CD8-positive, alpha-beta memory T cell (primary cell): Measurements from ENCODE around the gene ADGRL2. TPM values are rescaled to one million over a fixed set of nuclear protein-coding genes. Genes with fewer than 3 reads are reported as not detected.

ENCODE experiments used
- CTCF ChIA-PET: fragments of 350-600 bp; sonication (Branson Sonifier 250); formaldehyde crosslinking; loops from one replicate; lab custom pipeline; 2021; ENCODE audit warnings: antibody characterized with exemption; lab: Charles Lee
- POLR2A ChIA-PET: fragments of 350-600 bp; sonication (Branson Sonifier 250); formaldehyde crosslinking; loops from one replicate; lab custom pipeline; 2021; ENCODE audit warnings: antibody characterized with exemption; lab: Charles Lee
- DNase-seq, 5 donors: peaks; one replicate each; pipeline versions ENCODE4 v3.0.0 to v3.0.0-alpha.2; 2020 to 2022; ENCODE audit warnings: mixed read lengths in 1 of 5
- H3K27ac ChIP-seq: one replicate; pipeline ENCODE4 v1.7.0; 2013; ENCODE audit warnings: low read depth, mild to moderate bottlenecking, low read length, moderate library complexity
- H3K27me3 ChIP-seq: 2 replicates; pipeline ENCODE4 v1.7.0; 2013; ENCODE audit warnings: low read length, mild to moderate bottlenecking; ENCODE audit not compliant: insufficient read depth, poor library complexity, severe bottlenecking
- H3K36me3 ChIP-seq: 2 replicates; pipeline ENCODE4 v1.7.0; 2013; ENCODE audit warnings: mild to moderate bottlenecking, low read length, moderate library complexity; ENCODE audit not compliant: insufficient read depth
- H3K4me1 ChIP-seq: 2 replicates; pipeline ENCODE4 v1.7.0; 2013; ENCODE audit warnings: mild to moderate bottlenecking, low read length, moderate library complexity; ENCODE audit not compliant: insufficient read depth
- H3K4me3 ChIP-seq: 2 replicates; pipeline ENCODE4 v1.7.0; 2013; ENCODE audit warnings: mild to moderate bottlenecking, low read length
- H3K9me3 ChIP-seq: 2 replicates; pipeline ENCODE4 v1.7.0; 2013; ENCODE audit warnings: mild to moderate bottlenecking, low read length
- H3K27ac Mint-ChIP-seq, 8 donors: one replicate each; pipeline ENCODE4 v1.8.0; 2020 to 2021; ENCODE audit warnings: mixed read lengths in 8 of 8, mild to moderate bottlenecking in 6 of 8, inconsistent platforms in 3 of 8, moderate library complexity in 3 of 8
- H3K27me3 Mint-ChIP-seq, 2 donors: one replicate each; pipeline ENCODE4 v1.8.0; 2020 to 2021; ENCODE audit warnings: mixed read lengths in 2 of 2, mild to moderate bottlenecking in 1 of 2, moderate library complexity in 1 of 2
- H3K36me3 Mint-ChIP-seq, 3 donors: one replicate each; pipeline ENCODE4 v1.8.0; 2020 to 2021; ENCODE audit warnings: mixed read lengths in 3 of 3, inconsistent platforms in 1 of 3, mild to moderate bottlenecking in 1 of 3
- H3K4me1 Mint-ChIP-seq, 3 donors: one replicate each; pipeline ENCODE4 v1.8.0; 2020 to 2021; ENCODE audit warnings: mixed read lengths in 3 of 3, inconsistent platforms in 1 of 3, mild to moderate bottlenecking in 1 of 3
- H3K4me3 Mint-ChIP-seq, 7 donors: one replicate each; pipeline ENCODE4 v1.8.0; 2020 to 2021; ENCODE audit warnings: mixed read lengths in 7 of 7, mild to moderate bottlenecking in 6 of 7, moderate library complexity in 4 of 7, inconsistent platforms in 2 of 7
- H3K9me3 Mint-ChIP-seq, 5 donors: one replicate each; pipeline ENCODE4 v1.8.0; 2020 to 2022; ENCODE audit warnings: mixed read lengths in 5 of 5, mild to moderate bottlenecking in 3 of 5, moderate library complexity in 2 of 5, inconsistent platforms in 1 of 5
- polyA plus RNA-seq: library from polyadenylated mRNA; unstranded; fragments of 300-500 nt; fragmentation: Illumina TruSeq; gene quantifications from one replicate; pipeline ENCODE4 v1.2.3, GENCODE V29; 2021
- total RNA-seq, 2 experiments: library from RNA; stranded (reverse); gene quantifications; one replicate each; pipeline ENCODE4 v1.2.3, GENCODE V29; 2021

Gene ADGRL2
- total and polyA plus RNA-seq, 3 experiments from 2014 or later, result not detected

- Mint-ChIP-seq H3K4me3 (no peak overlapping the region), H3K9me3 (peaks cover 2 to 32% (median 17%) of the 10 kb centered on the region in 5 donors), H3K36me3 (peaks cover 0 to 5% (median 0%) of the 10 kb centered on the region in 3 donors), H3K27me3 (peaks cover 21 to 24% of the 10 kb centered on the region in 2 donors), H3K27ac (no peak overlapping the region), H3K4me1 (no peaks in the 10 kb centered on the region)
- Histone ChIP-seq H3K27me3 (no peaks in the 10 kb centered on the region), H3K36me3 (no peaks in the 10 kb centered on the region), H3K4me1 (no peaks in the 10 kb centered on the region), H3K27ac (no peak overlapping the region), H3K9me3 (no peaks in the 10 kb centered on the region), H3K4me3 (no peak overlapping the region)
- ChIA-PET CTCF (no interaction called here), POLR2A (no interaction called here)
- no peak for DNase-seq
These were observed 2.1 kb downstream of the ADGRL2 start for GRCh38 chr1:81802707-81803430.

GRCh38 chr1:81803431-81804110 is 2.8 kb downstream of the ADGRL2 start:
- Histone ChIP-seq H3K4me1 (no peaks in the 10 kb centered on the region), H3K36me3 (no peaks in the 10 kb centered on the region), H3K9me3 (no peaks in the 10 kb centered on the region), H3K4me3 (no peak overlapping the region), H3K27ac (no peak overlapping the region), H3K27me3 (no peaks in the 10 kb centered on the region)
- Mint-ChIP-seq H3K4me3 (no peak overlapping the region), H3K9me3 (peaks cover 2 to 32% (median 16%) of the 10 kb centered on the region in 5 donors), H3K27me3 (peaks cover 21 to 24% of the 10 kb centered on the region in 2 donors), H3K27ac (no peak overlapping the region), H3K36me3 (peaks cover 0 to 5% (median 0%) of the 10 kb centered on the region in 3 donors), H3K4me1 (no peaks in the 10 kb centered on the region)
- DNase-seq, result no peak
- CTCF ChIA-PET, result no interaction called here
- POLR2A ChIA-PET, result no interaction called here

- Mint-ChIP-seq H3K9me3 (peaks cover 2 to 32% (median 15%) of the 10 kb centered on the region in 5 donors), H3K4me3 (no peak overlapping the region), H3K36me3 (peaks cover 0 to 5% (median 0%) of the 10 kb centered on the region in 3 donors), H3K27me3 (peaks cover 20 to 21% of the 10 kb centered on the region in 2 donors), H3K27ac (no peak overlapping the region), H3K4me1 (no peaks in the 10 kb centered on the region)
- CTCF ChIA-PET, result no interaction called here
- Histone ChIP-seq H3K27ac (no peak overlapping the region), H3K9me3 (no peaks in the 10 kb centered on the region), H3K4me3 (no peak overlapping the region), H3K4me1 (no peaks in the 10 kb centered on the region), H3K27me3 (no peaks in the 10 kb centered on the region), H3K36me3 (no peaks in the 10 kb centered on the region)
- POLR2A ChIA-PET, result no interaction called here
- DNase-seq, result no peak
These were observed 3.6 kb downstream of the ADGRL2 start for GRCh38 chr1:81804312-81804711.

- H3K4me1 ChIP-seq, result no peaks in the 10 kb centered on the region
- no peaks in the 10 kb centered on the region for H3K9me3 ChIP-seq
- DNase-seq, result no peak
- no peak overlapping the region for H3K4me3 ChIP-seq
- H3K4me3 Mint-ChIP-seq, result no peak overlapping the region
- H3K4me1 Mint-ChIP-seq, result no peaks in the 10 kb centered on the region
- no peaks in the 10 kb centered on the region for H3K27me3 ChIP-seq
- POLR2A ChIA-PET, result no interaction called here
- peaks cover 14% of the 10 kb centered on the region in 2 donors for H3K27me3 Mint-ChIP-seq
- no peaks in the 10 kb centered on the region for H3K36me3 ChIP-seq
- no peak overlapping the region for H3K27ac ChIP-seq
- no peak overlapping the region for H3K27ac Mint-ChIP-seq
- H3K9me3 Mint-ChIP-seq, result peaks cover 2 to 26% (median 11%) of the 10 kb centered on the region in 5 donors
- CTCF ChIA-PET, result no interaction called here
- H3K36me3 Mint-ChIP-seq, result peaks cover 0 to 5% (median 0%) of the 10 kb centered on the region in 3 donors
These were observed 5.0 kb downstream of the ADGRL2 start for GRCh38 chr1:81805537-81806431.

- Mint-ChIP-seq H3K36me3 (peaks cover 0 to 5% (median 0%) of the 10 kb centered on the region in 3 donors), H3K9me3 (peaks cover 4 to 24% (median 14%) of the 10 kb centered on the region in 5 donors), H3K27ac (no peak overlapping the region), H3K27me3 (peaks cover 11% of the 10 kb centered on the region in 2 donors), H3K4me1 (no peaks in the 10 kb centered on the region), H3K4me3 (no peak overlapping the region)
- Histone ChIP-seq H3K27ac (no peak overlapping the region), H3K4me1 (no peaks in the 10 kb centered on the region), H3K4me3 (no peak overlapping the region), H3K9me3 (no peaks in the 10 kb centered on the region), H3K36me3 (no peaks in the 10 kb centered on the region), H3K27me3 (no peaks in the 10 kb centered on the region)
- POLR2A ChIA-PET, result no interaction called here
- no peak for DNase-seq
- CTCF ChIA-PET, result no interaction called here
These were observed 5.7 kb downstream of the ADGRL2 start for GRCh38 chr1:81806432-81806770.

- no peak overlapping the region for H3K27ac Mint-ChIP-seq
- Histone ChIP-seq H3K9me3 (no peaks in the 10 kb centered on the region), H3K4me3 (no peak overlapping the region), H3K27ac (no peak overlapping the region), H3K36me3 (no peaks in the 10 kb centered on the region), H3K4me1 (no peaks in the 10 kb centered on the region), H3K27me3 (no peaks in the 10 kb centered on the region)
- peaks cover 4 to 20% (median 14%) of the 10 kb centered on the region in 5 donors for H3K9me3 Mint-ChIP-seq
- ChIA-PET CTCF (no interaction called here), POLR2A (no interaction called here)
- peaks cover 0 to under 1% (median 0%) of the 10 kb centered on the region in 3 donors for H3K36me3 Mint-ChIP-seq
- peaks cover 5 to 6% of the 10 kb centered on the region in 2 donors for H3K27me3 Mint-ChIP-seq
- H3K4me1 Mint-ChIP-seq, result no peaks in the 10 kb centered on the region
- H3K4me3 Mint-ChIP-seq, result no peak overlapping the region
- no peak for DNase-seq
These were observed 8.0 kb downstream of the ADGRL2 start for GRCh38 chr1:81808760-81809159.

- H3K27me3 ChIP-seq, result no peaks in the 10 kb centered on the region
- H3K27ac ChIP-seq, result no peak overlapping the region
- H3K4me3 Mint-ChIP-seq, result no peak overlapping the region
- no peaks in the 10 kb centered on the region for H3K36me3 ChIP-seq
- no peaks in the 10 kb centered on the region for H3K27me3 Mint-ChIP-seq
- CTCF ChIA-PET, result no interaction called here
- no peaks in the 10 kb centered on the region for H3K4me1 Mint-ChIP-seq
- POLR2A ChIA-PET, result no interaction called here
- DNase-seq, result no peak
- H3K4me3 ChIP-seq, result no peak overlapping the region
- no peaks in the 10 kb centered on the region for H3K4me1 ChIP-seq
- H3K27ac Mint-ChIP-seq, result no peak overlapping the region
- peaks cover 0 to 15% (median 12%) of the 10 kb centered on the region in 5 donors for H3K9me3 Mint-ChIP-seq
- no peaks in the 10 kb centered on the region for H3K9me3 ChIP-seq
- no peaks in the 10 kb centered on the region for H3K36me3 Mint-ChIP-seq
These were observed 9.1 kb downstream of the ADGRL2 start for GRCh38 chr1:81809808-81810207.
